HG02623 (cell line): ENCODE measurements around the gene ZMYM4.

Experiments used
- ATAC-seq: cut with Tn5 transposase; IDR thresholded peaks from one replicate; pipeline ENCODE4 v1.9.1; 2021; ENCODE audit warnings: moderate library complexity; ENCODE audit not compliant: unreplicated experiment

Gene ZMYM4

GRCh38 chr1:35274197-35274596, 5.7 kb downstream of the ZMYM4 start:
- ATAC-seq = no peak

- no peak for ATAC-seq
Observed at GRCh38 chr1:35278886-35279554, 10.5 kb downstream of the ZMYM4 start.

- ATAC-seq = no peak
Observed at GRCh38 chr1:35279555-35279904, 11.0 kb downstream of the ZMYM4 start.

- ATAC-seq = no peak
Observed at GRCh38 chr1:35280006-35280405, 11.5 kb downstream of the ZMYM4 start.

- no peak for ATAC-seq
Observed at GRCh38 chr1:35281565-35281964, 13.1 kb downstream of the ZMYM4 start.

GRCh38 chr1:35282172-35282571, 13.7 kb downstream of the ZMYM4 start:
- no peak for ATAC-seq

- no peak for ATAC-seq
Observed at GRCh38 chr1:35284852-35285251, 16.3 kb downstream of the ZMYM4 start.

- no peak for ATAC-seq
Observed at GRCh38 chr1:35285771-35286606, 17.5 kb downstream of the ZMYM4 start.

GRCh38 chr1:35287807-35288640, 19.5 kb downstream of the ZMYM4 start:
- no peak for ATAC-seq

- ATAC-seq = no peak
Observed at GRCh38 chr1:35288761-35289160, 20.3 kb downstream of the ZMYM4 start.

- no peak for ATAC-seq
Observed at GRCh38 chr1:35290452-35290851, 21.9 kb downstream of the ZMYM4 start.

- ATAC-seq = no peak
Observed at GRCh38 chr1:35294809-35295208, 26.3 kb downstream of the ZMYM4 start.

- no peak for ATAC-seq
Observed at GRCh38 chr1:35297886-35298285, 29.4 kb downstream of the ZMYM4 start.

GRCh38 chr1:35298464-35298863, 30.0 kb downstream of the ZMYM4 start:
- no peak for ATAC-seq

GRCh38 chr1:35300376-35300775, 31.9 kb downstream of the ZMYM4 start:
- no peak for ATAC-seq

- no peak for ATAC-seq
Observed at GRCh38 chr1:35301674-35302392, 33.3 kb downstream of the ZMYM4 start.

- ATAC-seq = no peak
Observed at GRCh38 chr1:35305383-35305782, 36.9 kb downstream of the ZMYM4 start.

GRCh38 chr1:35315649-35316048, 47.1 kb downstream of the ZMYM4 start:
- no peak for ATAC-seq

GRCh38 chr1:35316264-35316663, 47.8 kb downstream of the ZMYM4 start:
- no peak for ATAC-seq

- ATAC-seq = no peak
Observed at GRCh38 chr1:35319988-35320713, 51.6 kb downstream of the ZMYM4 start.
